B cell (primary cell): Measurements from ENCODE around the gene GPD1.

ENCODE experiments used
- CTCF ChIP-seq: fragments of 200-600 bp; IDR thresholded peaks from one replicate; pipeline ENCODE4 v1.8.0; 2022; ENCODE audit warnings: antibody characterized with exemption, mild to moderate bottlenecking
- EZH2 ChIP-seq: IDR thresholded peaks from 2 replicates; pipeline ENCODE4 v1.6.1; 2012; ENCODE audit warnings: borderline replicate concordance, low read depth, mild to moderate bottlenecking, moderate library complexity, low read length; ENCODE audit not compliant: insufficient read depth, poor library complexity, severe bottlenecking

DNA sequence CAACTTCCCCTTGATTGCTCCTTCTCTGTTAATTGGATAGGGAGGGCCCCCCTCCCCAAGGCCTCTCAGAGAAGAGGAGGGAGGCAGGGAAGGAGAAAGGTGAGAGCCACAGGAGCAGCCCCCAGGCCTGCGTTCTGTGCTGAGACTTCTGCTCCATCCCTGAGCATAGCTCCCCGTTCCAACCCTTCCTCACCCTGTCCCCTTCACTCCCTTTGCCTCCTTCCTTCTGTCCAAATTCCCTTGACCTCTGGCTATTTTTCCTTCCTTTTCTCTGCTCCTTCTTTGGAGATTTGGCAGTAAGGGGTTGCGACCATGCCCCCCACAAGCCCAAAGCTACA, 47.2 kb upstream of the GPD1 start:
- TF ChIP-seq CTCF (no peak), EZH2 (no peak)
